GM12878 (cell line): ENCODE data around the gene PCBD1. TPM values are rescaled to one million over a fixed set of nuclear protein-coding genes. Genes with fewer than 3 reads are reported as not detected.

ENCODE experiments used
- ATAC-seq: fragments of 200-7000 bp; cut with Tn5 transposase; 3 replicates; pipeline ENCODE4 v1.9.1; 2020; ENCODE audit warnings: mild to moderate bottlenecking, moderate library complexity
- BruUV-seq: library from RNA; stranded (reverse); fragments of 400-500 nt; replicated peaks from 2 replicates; lab custom pipeline; 2021; lab: Mats Ljungman, UMichigan
- CTCF ChIA-PET: fragments of 300-600 bp; sonication (Branson Sonifier 250); formaldehyde crosslinking; extraction: SDS; loops from one replicate; lab custom pipeline; 2021; ENCODE audit warnings: inconsistent platforms; lab: Yijun Ruan, JAX
- POLR2A ChIA-PET: fragments of 350-600 bp; formaldehyde crosslinking; extraction: SDS; loops from one replicate; lab custom pipeline; 2021; ENCODE audit warnings: inconsistent platforms; lab: Charles Lee
- RAD21 ChIA-PET: fragments of 300-600 bp; sonication (Branson Sonifier 250); formaldehyde crosslinking; loops from one replicate; lab custom pipeline; 2023; ENCODE audit warnings: antibody characterized with exemption; ENCODE audit not compliant: unreplicated experiment; lab: Charles Lee
- SMC1A ChIA-PET: fragments of 300-600 bp; sonication (Branson Sonifier 250); formaldehyde crosslinking; loops from one replicate; lab custom pipeline; 2023; ENCODE audit not compliant: unreplicated experiment, uncharacterized antibody; lab: Charles Lee
- DNase-seq: peaks from one replicate; pipeline ENCODE4 v3.0.0-alpha.2; 2011; ENCODE audit warnings: low read depth, low spot score
- FAIRE-seq: peaks from 3 replicates; lab custom pipeline; 2011; peaks lifted over from hg19 to GRCh38; lab: Jason Lieb, UNC
- H2AFZ ChIP-seq: 2 replicates; pipeline ENCODE4 v1.6.0; 2011; ENCODE audit warnings: low read depth, low read length, control low read depth; ENCODE audit not compliant: control insufficient read depth
- H3K27ac ChIP-seq: 2 replicates; pipeline ENCODE4 v1.5.1; 2011; ENCODE audit warnings: control low read depth; ENCODE audit not compliant: control insufficient read depth, insufficient read depth
- H3K27me3 ChIP-seq, 2 experiments: replicated peaks in 1 of 2; 2 replicates each; pipeline versions ENCODE4 v1.6.0 to v1.6.1; 2011; ENCODE audit warnings: low read length in 1 of 2; ENCODE audit not compliant: control insufficient read depth in 2 of 2, insufficient read depth in 2 of 2
- H3K36me3 ChIP-seq, 2 experiments: 2 replicates each; pipeline ENCODE4 v1.5.1; 2011; ENCODE audit warnings: low read length in 1 of 2; ENCODE audit not compliant: control insufficient read depth in 2 of 2, insufficient read depth in 2 of 2
- H3K4me1 ChIP-seq: 2 replicates; pipeline ENCODE4 v1.6.1; 2011; ENCODE audit warnings: mild to moderate bottlenecking, low read length, moderate library complexity, mixed read lengths; ENCODE audit not compliant: control insufficient read depth, insufficient read depth
- H3K4me2 ChIP-seq: 2 replicates; pipeline ENCODE4 v1.6.0; 2011; ENCODE audit warnings: control low read depth; ENCODE audit not compliant: control insufficient read depth, insufficient read depth
- H3K4me3 ChIP-seq: fragments of 200-600 bp; sonication (generic); 2 replicates; pipeline ENCODE4 v1.5.1; 2016
- H3K79me2 ChIP-seq: 2 replicates; pipeline ENCODE4 v1.6.0; 2011; ENCODE audit warnings: low read length; ENCODE audit not compliant: control insufficient read depth, insufficient read depth
- H3K9ac ChIP-seq: 2 replicates; pipeline ENCODE4 v1.8.0; 2011; ENCODE audit warnings: low read length, control low read depth, mixed read lengths; ENCODE audit not compliant: control insufficient read depth, insufficient read depth
- H3K9me3 ChIP-seq: replicated peaks from 3 replicates; pipeline ENCODE4 v1.5.1; 2011; ENCODE audit warnings: mild to moderate bottlenecking, low read length; ENCODE audit not compliant: control insufficient read depth, insufficient read depth
- H4K20me1 ChIP-seq: 2 replicates; pipeline ENCODE4 v1.6.0; 2011; ENCODE audit not compliant: control insufficient read depth, insufficient read depth
- BACH1 ChIP-seq: fragments of 450-650 bp; IDR thresholded peaks from 2 replicates; pipeline ENCODE4 v1.6.1; 2017; ENCODE audit warnings: mild to moderate bottlenecking, borderline replicate concordance
- BHLHE40 ChIP-seq, 2 experiments: fragments of 450-650 bp in 1 of 2; IDR thresholded peaks; 2 replicates each; pipeline ENCODE4 v1.6.1; 2011 to 2017; ENCODE audit warnings: low read depth in 2 of 2, borderline replicate concordance in 1 of 2, improper control_type of control experiment in 1 of 2, low read length in 1 of 2, mild to moderate bottlenecking in 1 of 2
- FOXM1 ChIP-seq: IDR thresholded peaks from 2 replicates; pipeline ENCODE4 v1.6.1; 2012; ENCODE audit warnings: low read depth, mild to moderate bottlenecking, inconsistent platforms, low read length, moderate library complexity
- KAT2A ChIP-seq: conservative IDR thresholded peaks from 2 replicates; pipeline ENCODE4 v1.6.1; 2011; ENCODE audit warnings: low read depth, low read length; ENCODE audit not compliant: control insufficient read depth
- MEF2B ChIP-seq: fragments of 450-650 bp; IDR thresholded peaks from 2 replicates; pipeline ENCODE4 v1.6.1; 2018; ENCODE audit warnings: mild to moderate bottlenecking, moderate library complexity; ENCODE audit not compliant: partially characterized antibody, poor library complexity, severe bottlenecking
- MYB ChIP-seq: fragments of 150-350 bp; IDR thresholded peaks from 2 replicates; pipeline ENCODE4 v1.6.1; 2014; ENCODE audit warnings: mild to moderate bottlenecking, low read depth, low read length, borderline replicate concordance
- NR2F1 ChIP-seq: fragments of 450-650 bp; conservative IDR thresholded peaks from 2 replicates; pipeline ENCODE4 v1.6.1; 2017; ENCODE audit warnings: mild to moderate bottlenecking
- PML ChIP-seq: IDR thresholded peaks from 2 replicates; pipeline ENCODE4 v1.6.1; 2012; ENCODE audit warnings: low read length, inconsistent platforms
- POLR2AphosphoS2 ChIP-seq: IDR thresholded peaks from 2 replicates; pipeline ENCODE4 v1.6.1; 2011; ENCODE audit warnings: low read depth, mild to moderate bottlenecking, low read length, improper control_type of control experiment, moderate library complexity
- SIX5 ChIP-seq: IDR thresholded peaks from 2 replicates; pipeline ENCODE4 v1.6.1; 2011; ENCODE audit warnings: mild to moderate bottlenecking, low read depth, low read length, moderate library complexity; ENCODE audit not compliant: severe bottlenecking
- SMAD1 ChIP-seq: fragments of 450-650 bp; IDR thresholded peaks from 2 replicates; pipeline ENCODE4 v1.6.1; 2018; ENCODE audit warnings: mild to moderate bottlenecking, low read depth; ENCODE audit not compliant: partially characterized antibody
- SMAD5 ChIP-seq: IDR thresholded peaks from 2 replicates; pipeline ENCODE4 v1.6.1; 2016; ENCODE audit warnings: antibody characterized with exemption, low read depth
- SMC3 ChIP-seq: IDR thresholded peaks from 2 replicates; pipeline ENCODE4 v1.6.1; 2011; ENCODE audit warnings: low read length, improper control_type of control experiment, borderline replicate concordance
- SRF ChIP-seq, 2 experiments: IDR thresholded peaks; 2 replicates each; pipeline ENCODE4 v1.6.1; 2011; ENCODE audit warnings: low read depth in 2 of 2, low read length in 2 of 2, mild to moderate bottlenecking in 1 of 2, moderate library complexity in 1 of 2
- STAT1 ChIP-seq: fragments of 450-650 bp; conservative IDR thresholded peaks from 2 replicates; pipeline ENCODE4 v1.6.1; 2014; ENCODE audit warnings: antibody characterized with exemption, mild to moderate bottlenecking
- TAF1 ChIP-seq: IDR thresholded peaks from 2 replicates; pipeline ENCODE4 v1.6.1; 2011; ENCODE audit warnings: mild to moderate bottlenecking, low read depth, low read length, borderline replicate concordance
- TARDBP ChIP-seq: IDR thresholded peaks from 2 replicates; pipeline ENCODE4 v1.6.1; 2016; ENCODE audit warnings: borderline replicate concordance
- ZBED1 ChIP-seq: IDR thresholded peaks from 2 replicates; pipeline ENCODE4 v1.6.1; 2016; ENCODE audit warnings: borderline replicate concordance
- WGBS: methylation state at CpG from one replicate; pipeline ENCODE4 v1.1.6; 2016; ENCODE audit warnings: low lambda C conversion rate; ENCODE audit not compliant: insufficient replicate concordance, insufficient coverage; ENCODE audit errors: missing lambda C conversion rate; 5-methylcytosine and 5-hydroxymethylcytosine counted together
- in situ Hi-C: fragments of 300-500 bp; cut with MboI; formaldehyde crosslinking; loops from 9 replicates; pipeline ENCODE4 v1.14.3; 2018; ENCODE audit warnings: mixed read lengths
- intact Hi-C: fragments of 100-400 bp; cut with micrococcal nuclease; formaldehyde crosslinking; loops from one replicate; pipeline ENCODE4 v1.14.2; 2022; ENCODE audit not compliant: unreplicated experiment
- polyA plus RNA-seq, 11 experiments: library from polyadenylated mRNA; depleted of rRNA in 4 of 11; unstranded in 6 of 11; stranded (reverse) in 5 of 11; fragments of >200 nt; fragmentation: Nextera tagmentation in 4 of 11; fragmentation: Illumina TruSeq in 1 of 11; extraction: Ambion mirVana in 4 of 11; extraction: Trizol in 1 of 11; gene quantifications; 1 replicate in 1 of 11; 2 replicates in 10 of 11; pipeline versions ENCODE4 v1.2.1 to v1.2.3, GENCODE V29; 2011 to 2016; ENCODE audit warnings: inconsistent platforms in 2 of 11, missing spikeins in 2 of 11, low read depth in 1 of 11
- total RNA-seq, 4 experiments: library from RNA; depleted of rRNA in 3 of 4; stranded (reverse); fragments of >200 nt in 3 of 4; fragmentation: Illumina TruSeq in 1 of 4; extraction: Trizol in 1 of 4; gene quantifications; 2 replicates each; pipeline versions ENCODE4 v1.2.1 to v1.2.3, GENCODE V29; 2013 to 2021

PCBD1 gene
- total and polyA plus RNA-seq, 10 of the 15 experiments (the other 5 are each of a cell fraction or from before 2014, with no cell fraction given): 5.6 to 66.8 (median 34.2) TPM

DNA sequence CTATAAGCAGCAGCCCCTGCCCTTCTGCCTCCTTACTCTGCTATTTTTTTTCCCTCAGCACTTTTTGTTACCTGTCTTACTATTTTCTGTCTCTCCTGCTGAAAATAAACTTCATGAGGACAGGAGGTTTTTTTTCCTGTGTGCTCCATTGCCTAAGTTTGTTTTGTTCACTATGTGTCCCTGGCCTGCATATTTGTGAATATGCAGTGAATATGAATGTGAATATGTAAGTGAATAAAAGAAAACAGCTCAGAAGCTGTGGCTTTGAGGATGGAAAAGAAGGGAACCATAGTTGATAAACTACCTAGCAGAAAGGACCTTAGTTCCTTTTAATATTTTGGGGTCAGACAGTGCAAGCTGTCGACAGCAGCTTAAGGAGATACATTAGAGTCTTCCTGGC lies 34.9 kb downstream of the PCBD1 start:
- RAD21 ChIA-PET: interaction anchor here (0.7 kb wide), 1 partner anchor 275 kb away, joined by 4 read pairs; no protein-coding TSS in a partner anchor
- BruUV-seq: no TSS peak
- H3K36me3 ChIP-seq: peaks cover 0 to 7% of the 10 kb centered on the region in 2 experiments; a peak in 3 of 4 replicates
- TF ChIP-seq NR2F1: no peak
- no peak for TF ChIP-seq SMC3
- TF ChIP-seq BACH1: no peak
- TF ChIP-seq POLR2AphosphoS2: no peak
- no peak for TF ChIP-seq TARDBP
- TF ChIP-seq MYB: no peak
- TF ChIP-seq STAT1: no peak
- no peak for TF ChIP-seq TAF1
- no peak for TF ChIP-seq KAT2A
- TF ChIP-seq SRF (IDR thresholded peaks at IDR 0.05; ENCODE audit: low read depth in 2 of 2, low read length in 2 of 2): no peak
- no peak for TF ChIP-seq SMAD1
- TF ChIP-seq ZBED1: no peak
- TF ChIP-seq PML: no peak
- no peak for TF ChIP-seq SMAD5
- TF ChIP-seq FOXM1: no peak
- no peak for TF ChIP-seq MEF2B
- no peak for TF ChIP-seq BHLHE40 (IDR thresholded peaks at IDR 0.05; ENCODE audit: borderline replicate concordance in 1 of 2, low read depth in 2 of 2, low read length in 1 of 2)
- no peak for TF ChIP-seq SIX5
- TF ChIP-seq, all 136 proteins: peak for 0
- CTCF ChIA-PET: interaction anchor here (1.1 to 2.7 kb wide), 2 partner anchors 16 to 36 kb away, joined by 3 to 7 read pairs; no protein-coding TSS in a partner anchor
- Histone ChIP-seq H3K4me3 (no peak overlapping the region), H3K9ac (no peak overlapping the region), H3K9me3 (no peaks in the 10 kb centered on the region), H4K20me1 (no peaks in the 10 kb centered on the region), H3K27me3 (no peaks in the 10 kb centered on the region), H3K4me1 (0 out of 2 replicates have a peak, but pooled peaks cover 2% of the 10 kb centered on the region), H3K79me2 (no peaks in the 10 kb centered on the region), H2AFZ (no peak overlapping the region), H3K4me2 (no peak overlapping the region), H3K27ac (no peak overlapping the region)
- ATAC-seq (no peak), DNase-seq (no peak), FAIRE-seq (no peak)
- intact Hi-C loops: no loop called here
- WGBS: 100% methylated on average over 1 of the region's 1 CpG
- POLR2A ChIA-PET: interaction anchor here (0.5 kb wide), 1 partner anchor 38 kb away, joined by 4 read pairs; the partner anchor contains the start of gene SGPL1
- SMC1A ChIA-PET: interaction anchor here (0.6 to 1.4 kb wide), 2 partner anchors 12 to 284 kb away, joined by 3 to 4 read pairs; no protein-coding TSS in a partner anchor
- in situ Hi-C loops: no loop called here
